GM21367 (cell line): ENCODE results near the gene ABCA2.

Source experiments
- ATAC-seq: cut with Tn5 transposase; IDR thresholded peaks from one replicate; pipeline ENCODE4 v1.9.1; 2021; ENCODE audit not compliant: unreplicated experiment

ABCA2 gene

DNA sequence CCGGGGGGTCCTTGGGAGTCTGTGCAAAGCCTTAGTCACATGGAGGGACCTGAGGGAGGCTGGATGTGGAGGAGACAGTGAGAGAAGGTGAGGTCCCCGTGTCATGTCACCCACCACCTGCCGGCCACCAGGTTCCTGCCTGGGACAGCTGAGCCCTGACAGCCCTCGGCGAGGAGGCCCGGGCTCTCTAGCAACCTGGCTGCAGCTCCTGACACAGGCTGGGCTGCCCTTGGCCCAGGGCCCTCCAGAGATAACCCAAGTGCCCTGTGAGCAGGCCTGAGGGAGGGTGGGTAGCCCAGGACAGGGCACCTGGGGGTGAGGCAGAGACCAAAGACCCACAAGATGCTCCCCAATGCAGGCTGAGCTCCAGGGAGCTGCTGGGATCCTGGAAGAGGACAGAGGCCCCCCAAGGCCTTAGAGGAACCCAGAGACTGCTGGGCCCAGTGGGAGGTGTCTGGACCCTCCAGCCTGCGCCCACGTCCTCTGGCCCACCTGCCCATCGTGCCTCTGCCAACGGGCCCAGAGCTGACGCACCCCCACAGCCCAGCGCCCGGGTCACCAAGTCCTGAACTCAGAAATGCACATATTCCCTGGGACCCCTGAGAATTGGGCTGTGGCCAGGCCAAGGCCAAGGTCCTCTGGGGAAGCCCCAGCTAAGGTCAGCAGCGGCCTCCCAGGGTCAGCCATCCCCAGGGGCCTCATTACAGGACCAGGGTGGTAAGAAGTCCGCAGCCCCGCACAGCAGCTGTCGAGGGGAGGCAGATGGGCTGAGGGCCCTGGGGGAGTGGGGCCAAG lies 59.5 kb downstream of the ABCA2 start:
- no peak for ATAC-seq

DNA sequence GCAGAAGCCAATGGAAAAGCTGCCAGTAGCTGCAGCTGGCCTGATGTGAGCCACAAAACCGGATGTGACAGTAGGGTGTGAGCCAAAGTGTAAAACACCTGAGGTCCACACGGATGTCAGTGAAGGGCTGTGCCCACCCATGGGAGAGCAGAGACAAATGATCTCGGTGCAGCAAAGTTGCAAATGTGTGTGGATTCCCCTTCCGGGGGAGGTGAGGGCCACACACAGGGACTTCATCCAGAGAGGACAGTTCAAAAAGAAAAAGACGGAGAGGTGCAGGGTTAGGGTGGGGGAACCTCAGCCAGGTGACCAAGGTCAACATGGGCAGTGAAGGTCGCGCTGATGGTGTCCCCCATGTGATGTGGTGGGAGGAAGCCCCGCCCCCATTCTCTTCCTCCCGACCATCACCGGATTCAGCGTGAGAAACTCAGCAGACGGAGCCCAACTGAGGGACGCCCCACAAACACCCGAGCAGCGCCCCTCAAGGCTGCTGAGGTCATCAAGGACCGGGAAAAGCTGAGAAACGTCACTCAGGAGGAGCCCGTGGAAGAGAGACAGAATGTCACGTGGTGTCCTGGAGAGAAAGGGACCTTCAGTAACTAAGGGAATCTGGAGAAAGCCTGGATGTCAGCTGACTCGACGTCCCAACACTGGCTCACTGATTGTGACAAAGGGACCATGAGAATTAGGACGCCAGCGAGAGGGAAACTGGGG lies 62.1 kb downstream of the ABCA2 start:
- ATAC-seq = no peak

DNA sequence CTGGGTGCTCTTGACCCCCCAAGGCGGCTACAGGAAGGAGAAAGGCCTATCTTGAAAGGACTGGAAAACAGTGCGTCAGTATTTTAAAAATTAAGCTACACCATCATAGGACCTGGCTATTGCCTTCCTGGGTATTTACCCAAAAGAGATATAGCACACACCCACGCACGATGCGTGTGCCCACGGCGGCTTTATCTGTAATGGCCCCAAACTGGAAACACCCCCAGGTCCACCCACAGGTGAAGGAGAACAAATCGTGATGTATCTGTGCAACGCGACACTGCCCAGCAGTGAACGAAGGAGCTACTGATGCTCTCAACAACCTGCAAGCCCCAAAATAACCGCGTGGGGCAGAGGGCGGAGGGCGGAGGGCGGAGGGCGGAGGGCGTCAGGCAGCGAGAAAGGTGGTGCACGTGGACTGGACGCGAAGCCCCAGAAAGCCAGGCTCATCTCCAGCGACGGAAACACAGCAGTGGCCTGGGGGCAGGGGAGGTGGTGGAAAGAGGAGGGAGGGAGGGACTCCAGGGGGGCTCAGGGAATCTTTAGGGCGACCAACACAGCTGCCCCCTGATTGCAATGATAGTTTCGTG lies 63.1 kb downstream of the ABCA2 start:
- ATAC-seq = no peak

GRCh38 chr9:136964171-136964689 lies 63.8 kb downstream of the ABCA2 start:
- ATAC-seq = no peak

DNA sequence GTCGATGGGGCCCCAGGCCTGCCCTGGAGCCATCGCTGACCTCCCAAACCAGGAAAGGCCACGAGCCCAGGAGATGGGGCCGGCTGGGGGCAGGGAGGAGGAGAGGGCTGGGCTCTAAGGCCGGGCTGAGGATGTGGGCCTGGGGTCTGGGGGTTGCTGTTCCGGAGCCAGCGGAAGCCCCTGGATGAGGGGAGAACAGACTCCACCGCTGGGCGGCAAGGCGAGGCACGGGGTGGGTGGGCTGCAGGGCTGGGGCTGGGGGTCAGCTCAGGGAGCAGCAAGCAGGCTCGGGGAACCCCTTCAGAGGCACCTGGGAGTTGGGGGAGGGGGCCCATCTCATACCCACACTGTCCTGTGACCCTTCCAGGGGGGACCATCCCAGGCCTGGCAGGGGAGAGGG lies 64.3 kb downstream of the ABCA2 start:
- no peak for ATAC-seq

- ATAC-seq = no peak
These were observed 64.7 kb downstream of the ABCA2 start for GRCh38 chr9:136963341-136963740.

DNA sequence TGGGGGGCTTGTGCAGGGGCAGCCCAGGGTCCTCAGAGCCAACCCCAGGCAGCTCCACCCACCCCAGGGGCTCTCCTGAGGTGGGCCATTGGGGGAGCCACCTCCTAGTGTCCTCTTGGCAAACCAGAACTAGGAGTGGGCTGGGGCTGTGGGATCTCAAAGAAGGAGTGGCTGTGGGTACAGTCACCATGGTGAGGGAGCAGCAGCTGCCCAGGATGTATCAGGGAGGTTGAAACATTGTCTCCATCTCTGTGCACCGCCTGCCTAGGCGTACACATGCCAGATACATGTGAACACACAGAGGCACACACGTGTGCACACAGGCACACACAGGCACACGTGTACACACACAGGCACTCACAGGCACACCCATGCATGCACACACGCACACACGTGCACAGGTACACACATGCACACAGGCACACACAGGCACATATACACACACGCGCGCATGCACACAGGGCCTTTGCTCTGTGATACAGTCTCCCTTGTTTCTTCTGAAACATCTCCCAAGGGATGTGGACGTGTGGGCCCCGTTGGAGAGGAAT lies 65.3 kb downstream of the ABCA2 start:
- no peak for ATAC-seq

- no peak for ATAC-seq
These were observed 65.9 kb downstream of the ABCA2 start for GRCh38 chr9:136962163-136962562.

GRCh38 chr9:136961279-136962065 lies 66.6 kb downstream of the ABCA2 start:
- ATAC-seq = no peak

GRCh38 chr9:136960938-136961275 lies 67.1 kb downstream of the ABCA2 start:
- ATAC-seq = no peak

DNA sequence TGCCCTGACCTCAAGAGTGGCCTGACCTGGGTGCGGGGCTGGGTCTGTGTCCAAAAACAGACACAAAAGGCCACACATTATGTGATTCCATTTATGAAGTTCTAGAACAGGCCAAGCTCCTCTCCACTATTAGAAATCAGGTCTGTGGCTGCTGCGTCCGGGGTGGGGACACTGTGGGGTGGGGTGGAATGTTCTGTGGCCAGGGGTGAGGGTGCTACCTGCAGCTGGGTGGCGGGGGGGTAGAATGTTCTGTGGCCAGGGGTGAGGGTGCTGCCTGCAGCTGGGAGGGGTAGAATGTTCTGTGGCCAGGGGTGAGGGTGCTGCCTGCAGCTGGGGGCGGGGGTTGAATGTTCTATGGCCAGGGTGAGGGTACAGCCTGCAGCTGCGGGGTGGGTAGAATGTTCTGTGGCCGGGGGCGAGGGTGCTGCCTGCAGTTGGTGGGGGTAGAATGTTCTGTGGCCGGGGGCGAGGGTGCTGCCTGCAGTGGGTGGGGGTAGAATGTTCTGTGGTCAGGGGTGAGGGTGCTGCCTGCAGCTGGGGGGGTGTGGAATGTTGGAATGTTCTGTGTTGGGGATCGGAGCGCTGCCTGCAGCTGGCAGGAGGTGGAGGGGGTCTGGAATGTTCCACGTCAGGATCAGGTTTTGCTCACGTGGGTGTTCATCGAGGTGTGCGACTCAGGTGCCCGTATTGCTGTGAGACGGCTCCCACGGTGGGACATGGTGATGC lies 67.7 kb downstream of the ABCA2 start:
- no peak for ATAC-seq

DNA sequence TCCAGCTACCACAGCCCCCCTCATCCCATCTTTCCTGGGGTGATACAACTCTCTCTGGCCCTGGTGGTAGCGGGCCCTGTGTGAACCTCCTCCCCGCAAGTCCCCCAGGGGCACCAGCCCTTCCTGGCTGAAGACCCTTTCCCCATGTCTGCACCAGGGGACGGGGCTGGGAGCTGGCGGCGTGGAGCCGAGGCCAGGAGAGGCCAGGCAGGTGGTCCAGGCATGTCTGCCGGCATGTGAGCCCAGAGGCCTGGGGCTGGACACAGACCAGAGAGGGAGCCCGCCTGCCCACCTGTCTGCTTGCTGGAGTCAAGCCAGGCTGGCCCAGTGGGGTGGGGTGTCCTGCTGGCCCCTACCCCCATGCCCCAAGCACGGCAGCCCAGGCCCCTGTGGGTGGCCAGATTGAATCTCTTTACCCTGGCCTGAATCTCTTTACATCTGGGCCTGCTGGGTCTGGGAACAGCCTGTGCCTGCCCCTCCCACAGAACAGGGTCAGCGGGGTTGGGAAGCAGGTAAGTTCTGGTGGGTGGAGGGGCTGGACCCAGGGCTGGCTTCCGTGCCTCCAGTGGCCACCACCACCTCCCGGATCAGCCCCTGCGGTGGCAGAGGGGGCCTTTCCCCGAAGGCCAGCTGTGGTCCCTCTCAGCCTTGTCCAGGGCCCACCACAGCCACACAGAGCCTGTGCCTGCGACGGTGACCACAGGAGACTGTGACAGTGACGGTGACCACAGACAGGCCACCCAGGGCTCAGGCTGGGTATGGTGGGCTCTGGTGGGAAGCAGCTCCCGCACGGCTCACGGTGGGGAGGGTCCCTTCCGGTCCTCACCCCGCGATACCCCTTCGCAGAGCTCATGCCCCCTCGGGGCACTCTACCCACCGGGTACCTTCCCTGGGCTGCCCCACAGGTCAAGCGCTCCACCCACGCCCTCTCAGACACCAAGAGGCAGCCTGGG lies 68.9 kb downstream of the ABCA2 start:
- no peak for ATAC-seq

DNA sequence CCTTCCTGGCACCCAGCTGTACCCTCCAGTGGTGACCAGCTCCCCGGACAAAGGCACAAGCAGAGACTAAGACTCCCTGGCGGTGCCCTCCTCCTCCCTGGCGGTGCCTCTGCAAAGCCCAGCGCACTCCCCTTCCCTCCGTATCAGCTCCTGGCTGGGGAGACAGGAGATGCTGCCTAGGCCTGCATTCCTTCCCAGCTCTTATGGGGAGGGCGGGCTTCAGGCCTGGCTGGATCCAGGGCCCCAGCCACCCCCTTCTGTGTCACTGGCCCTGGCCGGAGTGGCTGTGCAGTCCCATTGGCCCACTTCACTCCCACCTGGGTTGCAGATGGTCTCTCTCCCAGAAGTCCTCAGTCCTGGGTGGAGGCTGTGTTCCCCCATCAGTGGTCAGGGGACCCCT lies 69.6 kb downstream of the ABCA2 start:
- no peak for ATAC-seq

GRCh38 chr9:136957901-136958300 lies 70.1 kb downstream of the ABCA2 start:
- ATAC-seq = no peak

DNA sequence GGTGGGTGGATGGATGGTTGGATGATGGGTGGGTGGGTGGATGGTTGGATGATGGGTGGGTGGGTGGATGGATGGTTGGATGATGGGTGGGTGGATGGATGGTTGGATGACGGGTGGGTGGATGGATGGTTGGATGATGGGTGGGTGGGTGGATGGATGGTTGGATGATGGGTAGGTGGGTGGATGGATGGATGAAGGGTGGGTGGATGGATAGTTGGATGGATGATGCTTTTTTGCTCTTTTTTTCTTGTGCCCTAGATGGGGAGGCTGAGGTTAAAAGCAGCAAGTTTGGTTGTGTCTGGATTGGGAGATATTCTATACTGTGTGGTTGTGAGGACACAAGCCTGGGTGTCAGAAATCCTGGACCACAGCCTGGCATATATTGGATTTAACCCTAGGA lies 70.6 kb downstream of the ABCA2 start:
- ATAC-seq = no peak
